Activated naive CD8-positive, alpha-beta T cell (primary cell): ENCODE results near the gene UNC13D.
"Not testable (repeated sequence)": the region's sequence is repeated elsewhere in the genome, so short reads cannot be mapped to it uniquely, and the experiment has no call there.

Source experiments
- H3K27ac Mint-ChIP-seq: one replicate; pipeline ENCODE4 v1.8.0; 2021; ENCODE audit warnings: mixed read lengths
- H3K27me3 Mint-ChIP-seq: one replicate; pipeline ENCODE4 v1.8.0; 2021; ENCODE audit warnings: mixed read lengths
- H3K36me3 Mint-ChIP-seq: one replicate; pipeline ENCODE4 v1.8.0; 2021; ENCODE audit warnings: mixed read lengths
- H3K4me1 Mint-ChIP-seq: one replicate; pipeline ENCODE4 v1.8.0; 2021; ENCODE audit warnings: low read depth, mixed read lengths
- H3K4me3 Mint-ChIP-seq: one replicate; pipeline ENCODE4 v1.8.0; 2021; ENCODE audit warnings: mild to moderate bottlenecking, mixed read lengths
- H3K9me3 Mint-ChIP-seq: one replicate; pipeline ENCODE4 v1.8.0; 2021; ENCODE audit warnings: low read depth, mixed read lengths

The UNC13D gene

GRCh38 chr17:75864887-75865286 is 20.7 kb upstream of the UNC13D start:
- not testable (repeated sequence) for H3K9me3 Mint-ChIP-seq, H3K27ac Mint-ChIP-seq, H3K36me3 Mint-ChIP-seq, H3K4me3 Mint-ChIP-seq, H3K27me3 Mint-ChIP-seq
- H3K4me1 Mint-ChIP-seq = peaks cover 15% of the 10 kb centered on the region

- Mint-ChIP-seq H3K4me3 (no peak overlapping the region), H3K36me3 (no peaks in the 10 kb centered on the region), H3K4me1 (peaks cover 15% of the 10 kb centered on the region), H3K9me3 (no peaks in the 10 kb centered on the region), H3K27me3 (no peaks in the 10 kb centered on the region), H3K27ac (no peak overlapping the region)
Measured at GRCh38 chr17:75864448-75864871, 20.3 kb upstream of the UNC13D start.

- H3K36me3 Mint-ChIP-seq = no peaks in the 10 kb centered on the region
- H3K27ac Mint-ChIP-seq = no peak overlapping the region
- H3K4me1 Mint-ChIP-seq = peaks cover 24% of the 10 kb centered on the region
- no peaks in the 10 kb centered on the region for H3K27me3 Mint-ChIP-seq
- no peaks in the 10 kb centered on the region for H3K9me3 Mint-ChIP-seq
- no peak overlapping the region for H3K4me3 Mint-ChIP-seq
Measured at GRCh38 chr17:75861927-75862317, 17.7 kb upstream of the UNC13D start.

DNA sequence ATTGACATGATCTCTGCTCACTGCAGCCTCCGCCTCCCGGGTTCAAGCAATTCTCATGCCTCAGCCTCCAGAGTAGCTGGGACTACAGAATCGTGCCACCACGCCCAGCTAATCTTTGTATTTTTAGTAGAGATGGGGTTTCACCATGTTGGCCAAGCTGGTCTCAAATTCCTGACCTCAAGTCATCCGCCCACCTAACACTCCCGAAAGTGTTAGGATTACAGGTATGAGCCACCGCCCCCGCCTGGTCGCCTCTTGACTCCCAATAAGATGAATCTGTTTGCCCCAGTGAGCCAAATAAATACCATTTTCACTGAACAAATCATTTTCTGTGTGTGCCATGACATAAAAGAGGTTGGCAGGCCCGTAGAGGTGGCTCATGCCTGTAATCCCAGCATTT is 15.2 kb upstream of the UNC13D start:
- H3K9me3 Mint-ChIP-seq, H3K27ac Mint-ChIP-seq, H3K4me3 Mint-ChIP-seq, H3K36me3 Mint-ChIP-seq, H3K27me3 Mint-ChIP-seq: not testable (repeated sequence)
- peaks cover 24% of the 10 kb centered on the region for H3K4me1 Mint-ChIP-seq

DNA sequence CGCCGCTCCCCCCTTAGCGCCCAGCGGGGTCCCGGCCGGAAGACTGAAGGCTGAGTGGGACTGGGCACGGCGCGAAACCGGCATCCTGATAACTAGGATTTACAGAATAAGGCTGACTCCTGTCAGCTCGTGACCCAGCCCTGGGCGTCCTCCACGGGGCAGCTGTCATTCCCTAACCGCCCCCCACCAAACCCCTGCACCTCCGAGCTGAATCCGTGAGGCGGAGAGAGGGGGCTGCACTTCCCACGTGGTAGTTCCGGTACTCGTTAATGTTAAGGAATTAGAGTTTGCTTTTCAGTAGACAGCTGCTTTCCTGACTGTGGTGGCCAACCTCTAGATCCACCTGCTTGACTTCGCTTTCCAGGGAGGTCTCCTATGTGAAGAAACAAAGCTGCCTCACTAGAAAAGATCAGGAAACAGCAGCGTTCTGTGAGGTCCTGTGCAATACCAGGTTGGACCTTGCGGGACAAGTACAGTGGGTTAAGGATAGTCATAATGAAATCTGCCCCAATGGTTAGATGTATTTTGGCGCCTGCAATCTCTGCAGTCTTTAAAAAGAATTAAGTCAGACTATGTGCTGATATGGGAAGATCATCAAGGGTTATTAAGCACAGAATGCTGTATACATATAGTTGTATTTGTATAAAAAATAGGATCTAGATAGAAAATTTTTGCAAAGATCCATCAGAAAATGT is 12.0 kb upstream of the UNC13D start:
- H3K36me3 Mint-ChIP-seq = no peaks in the 10 kb centered on the region
- no peaks in the 10 kb centered on the region for H3K27me3 Mint-ChIP-seq
- H3K9me3 Mint-ChIP-seq = no peaks in the 10 kb centered on the region
- peak overlapping the region; percentile 89 for H3K27ac Mint-ChIP-seq
- H3K4me1 Mint-ChIP-seq = peaks cover 35% of the 10 kb centered on the region
- no peak overlapping the region for H3K4me3 Mint-ChIP-seq

- H3K4me1 Mint-ChIP-seq = peaks cover 35% of the 10 kb centered on the region
- no peak within 1 kb of the TSS for H3K4me3 Mint-ChIP-seq
- no peaks in the 10 kb centered on the region for H3K36me3 Mint-ChIP-seq
- no peaks in the 10 kb centered on the region for H3K9me3 Mint-ChIP-seq
- H3K27ac Mint-ChIP-seq = peak within 1 kb of the TSS; percentile 89
- H3K27me3 Mint-ChIP-seq = no peaks in the 10 kb centered on the region
Measured at GRCh38 chr17:75855310-75856061, 11.3 kb upstream of the UNC13D start, which contains the start of gene WBP2. TSS of gene WBP2 (minus strand) at chr17:75855335. CDS start at chr17:75855297, 38 bp downstream.

DNA sequence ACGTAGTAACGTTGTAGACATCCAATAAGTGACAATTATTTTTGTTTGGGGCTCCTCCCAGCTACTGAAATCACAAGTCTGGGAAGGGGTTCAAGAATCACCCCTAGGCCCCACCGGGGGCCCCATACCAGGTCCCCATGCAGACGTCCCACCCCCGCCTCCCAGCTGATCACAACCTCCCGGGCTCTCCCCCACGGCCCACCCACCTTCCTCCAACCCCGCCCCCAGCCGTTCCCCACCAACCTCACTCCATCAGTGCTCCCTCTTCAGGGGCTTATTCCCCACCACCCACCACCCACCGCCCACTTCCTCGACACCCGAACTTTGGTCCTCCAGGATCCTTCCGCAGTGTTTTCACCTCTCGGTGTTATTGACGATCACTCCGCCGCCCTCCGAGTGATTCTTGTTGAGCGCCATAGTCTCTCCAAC is 10.7 kb upstream of the UNC13D start:
- Mint-ChIP-seq H3K27me3 (no peaks in the 10 kb centered on the region), H3K36me3 (no peaks in the 10 kb centered on the region), H3K9me3 (no peaks in the 10 kb centered on the region), H3K4me1 (peaks cover 35% of the 10 kb centered on the region), H3K4me3 (no peak overlapping the region), H3K27ac (no peak overlapping the region)

- Mint-ChIP-seq H3K27me3 (no peaks in the 10 kb centered on the region), H3K4me3 (no peak overlapping the region), H3K36me3 (no peaks in the 10 kb centered on the region), H3K4me1 (peaks cover 35% of the 10 kb centered on the region), H3K27ac (no peak overlapping the region), H3K9me3 (no peaks in the 10 kb centered on the region)
Measured at GRCh38 chr17:75854101-75854748, 10.0 kb upstream of the UNC13D start.

DNA sequence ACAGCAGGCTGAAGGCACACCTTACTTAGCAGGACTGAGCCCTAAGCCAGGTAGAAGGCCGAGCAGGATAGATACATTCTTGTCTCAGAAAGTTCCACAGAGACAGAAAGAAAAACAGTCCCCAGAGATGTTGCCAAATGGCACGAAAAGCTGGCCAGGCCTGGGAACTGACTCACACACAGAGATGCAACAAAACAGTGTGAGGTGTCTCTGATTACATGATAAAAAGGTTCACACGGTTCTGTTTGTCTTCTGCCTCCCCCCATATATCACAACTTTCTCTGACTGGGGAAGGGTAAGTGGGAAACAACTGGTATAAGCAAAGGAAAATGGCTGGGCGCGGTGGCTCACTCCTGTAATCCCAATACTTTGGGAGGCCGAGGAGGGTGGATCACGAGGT is 9.2 kb upstream of the UNC13D start:
- Mint-ChIP-seq H3K27me3 (no peaks in the 10 kb centered on the region), H3K4me1 (peaks cover 33% of the 10 kb centered on the region), H3K27ac (peak overlapping the region; percentile 22), H3K9me3 (no peaks in the 10 kb centered on the region), H3K36me3 (no peaks in the 10 kb centered on the region), H3K4me3 (no peak overlapping the region)

DNA sequence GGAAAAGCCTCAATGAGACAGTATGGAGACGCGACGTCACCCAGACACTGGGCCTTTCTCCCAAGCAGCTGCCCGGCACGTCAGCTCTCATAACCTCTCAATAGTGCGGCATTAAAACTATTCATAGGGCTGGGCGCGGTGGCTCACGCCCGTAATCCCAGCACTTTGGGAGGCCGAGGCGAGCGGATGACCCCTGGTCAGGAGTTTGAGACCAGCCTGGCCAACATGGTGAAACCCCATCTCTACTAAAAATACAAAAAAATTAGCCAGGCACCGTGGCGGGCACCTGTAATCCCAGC is 7.4 kb upstream of the UNC13D start:
- not testable (repeated sequence) for H3K36me3 Mint-ChIP-seq, H3K27me3 Mint-ChIP-seq, H3K9me3 Mint-ChIP-seq, H3K4me3 Mint-ChIP-seq
- Mint-ChIP-seq H3K4me1 (peaks cover 32% of the 10 kb centered on the region), H3K27ac (peak overlapping the region; percentile 70)

DNA sequence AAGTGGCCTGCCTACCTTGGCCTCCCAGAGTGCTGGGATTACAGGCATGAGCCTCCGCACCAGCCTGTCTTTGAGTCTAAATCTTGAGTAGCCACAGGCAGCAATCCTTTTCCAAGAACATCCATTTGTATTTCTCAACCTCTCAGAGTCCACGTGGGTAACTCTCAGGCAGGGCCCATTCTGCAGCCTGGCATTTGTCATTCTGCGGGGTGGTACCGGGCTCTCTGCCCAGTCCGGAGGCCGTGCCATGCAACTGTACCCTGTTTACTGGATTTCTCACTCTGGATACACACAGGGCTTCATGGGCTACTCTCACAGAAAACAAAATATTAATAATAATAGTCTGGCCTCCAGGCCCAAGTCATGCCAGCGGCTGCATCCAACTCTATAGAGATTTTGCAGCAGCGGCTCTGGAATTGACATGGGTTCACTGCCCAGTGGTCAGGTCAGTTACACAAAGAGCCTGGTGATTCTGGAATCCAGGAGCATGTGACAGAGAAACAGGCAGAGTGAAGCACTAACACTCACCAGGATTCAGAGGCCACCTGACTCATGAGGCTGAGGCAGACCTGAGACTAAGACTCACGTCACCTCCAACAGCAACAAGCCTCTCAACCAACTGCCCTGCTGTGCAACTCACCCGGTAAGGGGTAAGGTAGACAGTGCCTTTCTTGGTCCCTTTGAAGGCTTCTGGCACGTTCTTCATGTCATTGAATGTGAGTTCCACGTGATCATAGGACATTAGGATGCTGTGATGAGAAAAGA is 6.9 kb upstream of the UNC13D start:
- H3K27me3 Mint-ChIP-seq = no peaks in the 10 kb centered on the region
- no peaks in the 10 kb centered on the region for H3K36me3 Mint-ChIP-seq
- H3K9me3 Mint-ChIP-seq = no peaks in the 10 kb centered on the region
- peaks cover 27% of the 10 kb centered on the region for H3K4me1 Mint-ChIP-seq
- H3K27ac Mint-ChIP-seq = peak overlapping the region; percentile 70
- no peak overlapping the region for H3K4me3 Mint-ChIP-seq

DNA sequence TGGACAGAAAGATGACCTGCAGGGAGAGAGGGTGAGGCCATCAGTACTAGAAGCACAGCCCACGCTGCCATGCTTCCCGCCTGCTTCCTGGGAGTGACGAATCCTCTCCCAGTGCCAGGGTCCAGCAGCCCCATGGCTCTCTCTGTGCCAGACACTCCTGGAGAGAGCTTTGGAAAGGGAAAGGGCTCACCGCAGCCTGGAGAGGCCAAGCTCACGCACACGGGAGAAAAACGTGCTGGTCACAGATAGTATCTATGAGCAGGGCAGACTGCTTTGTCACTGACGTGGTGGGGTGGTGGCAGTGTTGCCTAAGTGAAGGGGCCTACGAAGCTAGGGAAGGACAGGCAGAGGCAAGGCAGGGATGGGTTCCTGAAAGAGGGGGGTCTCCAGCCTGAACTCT is 5.5 kb upstream of the UNC13D start:
- Mint-ChIP-seq H3K4me1 (peaks cover 35% of the 10 kb centered on the region), H3K27me3 (no peaks in the 10 kb centered on the region), H3K27ac (no peak overlapping the region), H3K4me3 (no peak overlapping the region), H3K36me3 (no peaks in the 10 kb centered on the region), H3K9me3 (no peaks in the 10 kb centered on the region)

DNA sequence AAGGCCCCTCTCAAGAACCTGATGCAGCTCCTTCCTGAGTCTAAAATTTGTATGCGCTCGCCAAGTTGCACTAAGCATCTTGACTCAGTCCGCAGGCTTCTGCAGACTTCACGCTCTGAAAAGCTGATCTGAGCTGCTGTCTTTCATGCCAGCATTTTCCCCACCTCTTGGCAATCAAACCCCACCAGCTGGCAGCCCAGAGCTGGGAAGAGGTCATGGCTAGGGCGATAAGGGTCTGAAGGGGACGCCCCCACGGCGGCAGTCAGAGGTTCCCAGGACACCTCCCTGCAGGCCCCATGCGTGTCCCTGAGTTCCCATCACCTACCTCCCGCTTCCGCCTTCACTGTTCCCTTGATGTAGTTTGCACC is 5.1 kb upstream of the UNC13D start:
- no peaks in the 10 kb centered on the region for H3K9me3 Mint-ChIP-seq

GRCh38 chr17:75848523-75849278 is 4.5 kb upstream of the UNC13D start:
- no peaks in the 10 kb centered on the region for H3K27me3 Mint-ChIP-seq
- peaks cover 30% of the 10 kb centered on the region for H3K4me1 Mint-ChIP-seq
- H3K9me3 Mint-ChIP-seq = no peaks in the 10 kb centered on the region
- no peak overlapping the region for H3K4me3 Mint-ChIP-seq
- H3K36me3 Mint-ChIP-seq = no peaks in the 10 kb centered on the region
- no peak overlapping the region for H3K27ac Mint-ChIP-seq

More for the DNA sequence above, 5.1 kb upstream of the UNC13D start:
- H3K4me1 Mint-ChIP-seq = peaks cover 30% of the 10 kb centered on the region
- no peaks in the 10 kb centered on the region for H3K27me3 Mint-ChIP-seq
- H3K36me3 Mint-ChIP-seq = no peaks in the 10 kb centered on the region
- no peak overlapping the region for H3K4me3 Mint-ChIP-seq
- H3K27ac Mint-ChIP-seq = no peak overlapping the region
